H1 (cell line): ENCODE data around the gene NR1H2. TPM values are rescaled to one million over a fixed set of nuclear protein-coding genes. Genes with fewer than 3 reads are reported as not detected.

Experiments
- ATF3 ChIP-seq: IDR thresholded peaks from 2 replicates; pipeline ENCODE4 v1.6.1; 2011; ENCODE audit warnings: low read depth, mild to moderate bottlenecking, low read length; ENCODE audit not compliant: insufficient read depth
- CEBPB ChIP-seq: IDR thresholded peaks from 2 replicates; pipeline ENCODE4 v1.6.1; 2012; ENCODE audit warnings: low read depth, low read length
- EP300 ChIP-seq, 2 experiments: IDR thresholded peaks; 1 replicate in 1 of 2; 2 replicates in 1 of 2; pipeline ENCODE4 v1.6.1; 2011 to 2012; ENCODE audit warnings: low read depth in 2 of 2, low read length in 2 of 2, mild to moderate bottlenecking in 2 of 2, borderline replicate concordance in 1 of 2, inconsistent platforms in 1 of 2, moderate library complexity in 1 of 2
- GABPA ChIP-seq: IDR thresholded peaks from 2 replicates; pipeline ENCODE4 v1.6.1; 2011; ENCODE audit warnings: mild to moderate bottlenecking, low read length, moderate library complexity, borderline replicate concordance; ENCODE audit not compliant: insufficient read depth
- MAFK ChIP-seq: IDR thresholded peaks from 2 replicates; pipeline ENCODE4 v1.6.1; 2012; ENCODE audit warnings: low read depth, mild to moderate bottlenecking, improper control_type of control experiment, low read length
- RXRA ChIP-seq: IDR thresholded peaks from 2 replicates; pipeline ENCODE4 v1.6.1; 2011; ENCODE audit warnings: low read depth, mild to moderate bottlenecking, low read length, moderate library complexity; ENCODE audit not compliant: insufficient read depth
- SRF ChIP-seq: IDR thresholded peaks from 2 replicates; pipeline ENCODE4 v1.6.1; 2011; ENCODE audit warnings: mild to moderate bottlenecking, low read depth, low read length, moderate library complexity
- SUZ12 ChIP-seq: fragments of 200-600 bp; sonication (generic); IDR thresholded peaks from 2 replicates; pipeline ENCODE4 v1.6.1; 2012; ENCODE audit warnings: mild to moderate bottlenecking, inconsistent platforms, low read length, moderate library complexity, mixed read lengths
- TAF1 ChIP-seq: IDR thresholded peaks from 2 replicates; pipeline ENCODE4 v1.6.1; 2011; ENCODE audit warnings: mild to moderate bottlenecking, low read depth, low read length
- polyA plus RNA-seq, 7 experiments: library from polyadenylated mRNA; depleted of rRNA in 3 of 7; stranded (reverse) in 5 of 7; unstranded in 2 of 7; fragments of >200 nt in 5 of 7; fragments of 200-250 nt in 2 of 7; gene quantifications; 1 replicate in 5 of 7; 2 replicates in 1 of 7; 4 replicates in 1 of 7; pipeline versions ENCODE4 v1.2.1 to v1.2.3, GENCODE V29; 2011 to 2013; ENCODE audit warnings: missing spikeins in 2 of 7, mixed read lengths in 2 of 7
- total RNA-seq: library from RNA; stranded (reverse); fragmentation: NEBNext Ultra II Directional; extraction: Animal tissue kit (Norgen Biotek cat#: 25700); gene quantifications from 2 replicates; pipeline ENCODE4 v1.2.1, GENCODE V29; 2021
- TF ChIP-seq, protein P1 (sequence below): IDR thresholded peaks from 2 replicates; pipeline ENCODE4 v1.6.1; 2012; ENCODE audit warnings: inconsistent platforms
- TF ChIP-seq, protein P2 (sequence below): IDR thresholded peaks from 2 replicates; pipeline ENCODE4 v1.6.1; 2012; ENCODE audit warnings: inconsistent platforms

NR1H2 gene
- total and polyA plus RNA-seq, 2 of the 8 experiments (the other 6 are each of a cell fraction or from before 2014, with no cell fraction given) = 40.3 to 47.5 TPM

- TF ChIP-seq, protein P1, sequence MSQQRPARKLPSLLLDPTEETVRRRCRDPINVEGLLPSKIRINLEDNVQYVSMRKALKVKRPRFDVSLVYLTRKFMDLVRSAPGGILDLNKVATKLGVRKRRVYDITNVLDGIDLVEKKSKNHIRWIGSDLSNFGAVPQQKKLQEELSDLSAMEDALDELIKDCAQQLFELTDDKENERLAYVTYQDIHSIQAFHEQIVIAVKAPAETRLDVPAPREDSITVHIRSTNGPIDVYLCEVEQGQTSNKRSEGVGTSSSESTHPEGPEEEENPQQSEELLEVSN = peak; percentile 85
- TF ChIP-seq SUZ12 (no peak), EP300 (IDR thresholded peaks at IDR 0.05; ENCODE audit: borderline replicate concordance in 1 of 2, low read depth in 2 of 2, low read length in 2 of 2) (no peak), RXRA (no peak), ATF3 (no peak), SRF (no peak), CEBPB (no peak), TAF1 (peak; percentile 50; the same call in 1 of the 2 replicates), MAFK (no peak), GABPA (no peak)
- TF ChIP-seq, protein P2, sequence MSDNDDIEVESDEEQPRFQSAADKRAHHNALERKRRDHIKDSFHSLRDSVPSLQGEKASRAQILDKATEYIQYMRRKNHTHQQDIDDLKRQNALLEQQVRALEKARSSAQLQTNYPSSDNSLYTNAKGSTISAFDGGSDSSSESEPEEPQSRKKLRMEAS = peak; percentile 87
These were observed 47.9 kb upstream of the NR1H2 start (continued) for GRCh38 chr19:50328224-50328872.
